D721Med (cell line): ENCODE data around the gene DOCK6.

Experiments used
- DNase-seq: peaks from one replicate; pipeline ENCODE4 v3.0.0; 2011; ENCODE audit warnings: low spot score; ENCODE audit not compliant: insufficient read length
- FAIRE-seq: peaks from 2 replicates; lab custom pipeline; 2011; peaks lifted over from hg19 to GRCh38; lab: Jason Lieb, UNC
- TF ChIP-seq, protein P1 (sequence below): IDR thresholded peaks from 2 replicates; pipeline ENCODE4 v1.5.1; 2012; ENCODE audit warnings: mild to moderate bottlenecking, control low read depth; ENCODE audit not compliant: insufficient read depth; ENCODE audit errors: missing control alignments

The DOCK6 gene

DNA sequence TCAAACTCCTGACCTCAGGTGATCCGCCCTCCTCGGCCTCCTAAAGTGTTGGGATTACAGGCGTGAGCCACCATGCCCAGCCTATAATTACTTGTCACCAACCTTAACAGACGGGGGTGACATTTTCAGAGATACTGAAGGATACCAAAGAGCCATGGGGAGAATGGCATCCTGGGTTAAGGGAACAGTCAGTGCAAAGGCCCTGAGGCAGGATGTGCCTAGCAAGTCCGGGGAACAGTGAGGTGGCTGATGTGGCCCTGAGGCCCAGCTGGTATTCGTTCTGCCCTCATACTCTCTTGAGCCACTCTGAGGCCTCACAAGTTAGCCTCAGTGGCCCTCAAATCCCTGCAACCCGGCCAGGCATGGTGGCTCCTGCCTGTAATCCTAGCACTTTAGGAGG lies 37.9 kb downstream of the DOCK6 start:
- DNase-seq: no peak
- FAIRE-seq: no peak
- TF ChIP-seq, protein P1, sequence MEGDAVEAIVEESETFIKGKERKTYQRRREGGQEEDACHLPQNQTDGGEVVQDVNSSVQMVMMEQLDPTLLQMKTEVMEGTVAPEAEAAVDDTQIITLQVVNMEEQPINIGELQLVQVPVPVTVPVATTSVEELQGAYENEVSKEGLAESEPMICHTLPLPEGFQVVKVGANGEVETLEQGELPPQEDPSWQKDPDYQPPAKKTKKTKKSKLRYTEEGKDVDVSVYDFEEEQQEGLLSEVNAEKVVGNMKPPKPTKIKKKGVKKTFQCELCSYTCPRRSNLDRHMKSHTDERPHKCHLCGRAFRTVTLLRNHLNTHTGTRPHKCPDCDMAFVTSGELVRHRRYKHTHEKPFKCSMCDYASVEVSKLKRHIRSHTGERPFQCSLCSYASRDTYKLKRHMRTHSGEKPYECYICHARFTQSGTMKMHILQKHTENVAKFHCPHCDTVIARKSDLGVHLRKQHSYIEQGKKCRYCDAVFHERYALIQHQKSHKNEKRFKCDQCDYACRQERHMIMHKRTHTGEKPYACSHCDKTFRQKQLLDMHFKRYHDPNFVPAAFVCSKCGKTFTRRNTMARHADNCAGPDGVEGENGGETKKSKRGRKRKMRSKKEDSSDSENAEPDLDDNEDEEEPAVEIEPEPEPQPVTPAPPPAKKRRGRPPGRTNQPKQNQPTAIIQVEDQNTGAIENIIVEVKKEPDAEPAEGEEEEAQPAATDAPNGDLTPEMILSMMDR: no peak

GRCh38 chr19:11223200-11223599 lies 39.1 kb downstream of the DOCK6 start:
- TF ChIP-seq, protein P1: no peak
- DNase-seq: no peak
- no peak for FAIRE-seq

- TF ChIP-seq, protein P1: no peak
- FAIRE-seq: no peak
These were observed 41.2 kb downstream of the DOCK6 start for GRCh38 chr19:11221082-11221598.

GRCh38 chr19:11214387-11214786 lies 47.9 kb downstream of the DOCK6 start:
- FAIRE-seq (no peak), DNase-seq (no peak)
- TF ChIP-seq, protein P1: no peak

More at GRCh38 chr19:11221082-11221598, 41.2 kb downstream of the DOCK6 start:
- no peak for DNase-seq

- TF ChIP-seq, protein P1: no peak
- FAIRE-seq (no peak), DNase-seq (no peak)
These were observed 51.7 kb downstream of the DOCK6 start for GRCh38 chr19:11210656-11210928.

DNA sequence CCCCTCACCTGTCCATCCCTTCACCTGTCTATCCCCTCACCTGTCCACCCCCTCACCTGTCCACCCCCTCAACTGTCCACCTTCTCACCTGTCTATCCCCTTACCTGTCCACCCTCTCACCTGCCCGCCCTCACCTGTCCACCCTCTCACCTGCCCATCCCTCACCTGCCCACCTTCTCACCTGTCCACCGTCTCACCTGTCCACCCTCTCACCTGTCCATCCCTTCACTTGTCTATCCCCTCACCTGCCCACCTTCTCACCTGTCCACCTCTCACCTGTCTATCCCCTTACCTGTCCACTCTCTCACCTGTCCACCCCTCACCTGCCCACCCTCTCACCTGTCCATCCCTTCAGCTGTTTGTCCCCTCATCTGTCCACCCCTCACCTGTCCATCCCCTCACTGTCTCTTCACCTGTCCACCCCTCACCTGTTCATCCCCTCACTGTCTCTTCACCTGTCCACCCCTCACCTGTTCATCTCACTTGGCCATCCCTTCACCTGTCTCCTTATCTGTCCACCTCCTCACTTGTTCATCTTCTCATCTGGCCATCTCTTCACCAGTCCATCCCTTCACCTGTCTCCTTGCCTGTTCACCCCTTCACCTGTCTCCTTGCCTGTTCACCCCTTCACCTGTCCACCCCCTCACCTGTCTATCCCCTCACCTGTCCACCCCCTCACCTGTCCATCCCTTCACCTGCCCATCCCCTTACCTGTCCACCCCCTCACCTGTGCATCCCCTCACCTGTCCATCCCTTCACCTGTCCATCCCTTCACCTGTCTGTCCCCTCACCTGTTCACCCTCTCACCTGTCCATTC lies 52.3 kb downstream of the DOCK6 start:
- no peak for DNase-seq
- no peak for FAIRE-seq
- TF ChIP-seq, protein P1: no peak
